GM12872 (cell line): ENCODE measurements around the gene ZNF280A.

Source experiments
- CTCF ChIP-seq: IDR thresholded peaks from 3 replicates; pipeline ENCODE4 v1.5.1; 2011; ENCODE audit warnings: low read depth, mild to moderate bottlenecking, low read length, moderate library complexity; ENCODE audit not compliant: insufficient read depth

Gene ZNF280A

GRCh38 chr22:22480940-22481339 is 39.1 kb downstream of the ZNF280A start:
- no peak for TF ChIP-seq CTCF

- no peak for TF ChIP-seq CTCF
Measured at GRCh38 chr22:22479999-22480532, 40.0 kb downstream of the ZNF280A start.

GRCh38 chr22:22479116-22479515 is 41.0 kb downstream of the ZNF280A start:
- TF ChIP-seq CTCF = no peak

- TF ChIP-seq CTCF = no peak
Measured at GRCh38 chr22:22478470-22478869, 41.6 kb downstream of the ZNF280A start.

- no peak for TF ChIP-seq CTCF
Measured at GRCh38 chr22:22474733-22475132, 45.3 kb downstream of the ZNF280A start.

- no peak for TF ChIP-seq CTCF
Measured at GRCh38 chr22:22469527-22469926, 50.5 kb downstream of the ZNF280A start.

GRCh38 chr22:22467112-22467511 is 53.0 kb downstream of the ZNF280A start:
- no peak for TF ChIP-seq CTCF
